ENCODE measurements around the gene CSTF2T.

Gene CSTF2T

DNA sequence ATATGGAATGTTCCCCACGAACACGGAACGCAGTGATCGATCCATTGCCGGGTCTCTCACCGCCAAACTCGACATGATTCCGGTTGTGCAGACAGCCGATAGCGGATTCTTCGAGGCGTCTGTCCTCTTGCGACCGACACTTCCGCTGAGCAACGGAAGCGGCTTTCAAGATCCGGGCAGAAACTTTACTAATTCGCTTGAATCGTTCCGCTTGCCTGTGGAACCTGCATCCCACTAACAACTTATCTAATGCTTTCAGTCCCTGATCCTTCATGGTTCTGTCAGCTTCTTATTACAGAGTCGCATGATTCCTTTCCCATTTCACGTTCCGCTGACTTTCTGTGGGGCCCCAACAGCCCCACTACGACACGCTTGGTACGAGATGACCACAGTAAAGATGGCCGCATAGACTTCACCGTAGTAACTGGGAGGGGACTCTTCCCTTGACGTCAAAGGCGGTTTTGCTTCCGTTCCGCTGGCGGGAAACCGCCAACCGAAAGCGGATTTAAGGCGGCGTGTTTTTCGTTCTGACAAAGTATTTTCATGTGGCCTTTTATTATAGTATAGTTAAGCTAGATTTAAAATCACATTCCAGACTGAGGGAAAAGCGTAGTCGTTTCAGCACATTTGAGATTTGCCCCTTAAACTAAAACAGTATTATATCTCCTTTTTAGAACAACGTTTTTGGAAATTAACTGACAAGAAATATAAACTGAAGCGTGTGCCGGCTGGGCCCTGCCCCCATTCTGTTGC lies at the start of gene CSTF2T:
TSS of gene CSTF2T (minus strand) at position 121 of the 753 bp plus-strand sequence. CDS start at position 75, 46 bp downstream.
- peak; percentile 64 for DNase-seq (ENCODE audit: insufficient read length, low spot score)
- peak; percentile 87 for FAIRE-seq

- DNase-seq (ENCODE audit: insufficient read length, low spot score) (no peak), FAIRE-seq (no peak)
Measured at GRCh38 chr10:51748959-51749358, 49.6 kb upstream of the CSTF2T start.

GRCh38 chr10:51747216-51747615 lies 47.8 kb upstream of the CSTF2T start:
- FAIRE-seq (no peak), DNase-seq (ENCODE audit: insufficient read length, low spot score) (no peak)

DNA sequence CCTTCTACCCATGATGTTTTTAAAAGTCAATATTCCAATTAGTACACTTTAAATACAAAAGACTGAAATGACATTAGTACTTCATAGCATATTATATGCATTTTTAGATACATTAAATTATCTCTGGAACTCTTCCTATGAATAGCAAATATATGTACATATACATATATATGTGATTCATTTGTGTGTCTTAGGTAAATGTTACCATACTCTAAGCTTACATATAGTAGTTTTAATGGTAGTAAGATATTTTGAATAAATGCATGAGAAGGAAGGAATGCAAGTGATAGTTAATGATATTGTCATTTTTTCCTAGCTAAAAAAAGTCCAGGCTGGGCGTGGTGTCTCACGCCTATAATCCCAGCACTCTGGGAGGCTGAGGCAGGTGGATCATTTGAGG lies 46.0 kb upstream of the CSTF2T start:
- FAIRE-seq (no peak), DNase-seq (ENCODE audit: insufficient read length, low spot score) (no peak)

GRCh38 chr10:51744235-51745000 lies 45.0 kb upstream of the CSTF2T start:
- FAIRE-seq = no peak

DNA sequence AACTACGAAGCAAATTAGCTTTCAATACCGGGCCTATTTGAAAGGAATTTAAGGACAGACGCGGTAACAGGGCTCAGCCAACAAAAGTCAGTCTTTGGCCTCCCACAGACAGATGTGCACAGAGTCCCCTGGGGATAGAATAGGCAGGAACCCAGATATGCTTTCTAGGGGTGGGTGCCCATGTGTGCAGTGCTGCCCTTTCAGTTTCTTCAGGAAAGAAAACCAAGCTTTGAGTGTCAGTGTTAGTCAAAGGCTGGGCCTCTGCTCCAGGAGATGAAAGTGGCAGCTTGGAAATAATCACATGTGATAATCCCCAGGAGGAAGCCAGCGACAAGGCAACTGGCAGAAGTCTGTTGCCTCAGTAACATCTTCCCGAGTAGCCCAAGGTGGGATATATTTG lies 43.8 kb upstream of the CSTF2T start:
- FAIRE-seq = no peak
- no peak for DNase-seq (ENCODE audit: insufficient read length, low spot score)

More at GRCh38 chr10:51744235-51745000, 45.0 kb upstream of the CSTF2T start:
- DNase-seq (ENCODE audit: insufficient read length, low spot score) = no peak

DNA sequence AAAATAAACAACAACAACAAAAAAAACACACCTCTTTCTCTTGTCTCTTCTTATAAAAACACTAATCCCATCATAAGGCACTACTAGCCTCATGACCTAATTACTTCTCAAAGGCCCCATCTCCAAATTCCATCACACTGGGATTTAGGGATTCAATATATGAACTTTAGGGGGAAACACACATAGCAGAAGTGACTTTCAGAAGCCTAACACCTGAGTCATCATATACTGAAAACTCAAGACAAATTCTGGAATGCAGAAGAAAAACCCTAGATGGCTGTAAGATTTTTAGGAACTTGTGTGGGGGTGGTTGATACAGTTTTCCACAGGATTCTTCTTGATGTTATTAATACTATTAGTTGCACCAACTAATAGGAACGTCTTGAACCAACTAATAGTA lies 33.7 kb upstream of the CSTF2T start:
- DNase-seq (ENCODE audit: insufficient read length, low spot score) = no peak
- FAIRE-seq = no peak

DNA sequence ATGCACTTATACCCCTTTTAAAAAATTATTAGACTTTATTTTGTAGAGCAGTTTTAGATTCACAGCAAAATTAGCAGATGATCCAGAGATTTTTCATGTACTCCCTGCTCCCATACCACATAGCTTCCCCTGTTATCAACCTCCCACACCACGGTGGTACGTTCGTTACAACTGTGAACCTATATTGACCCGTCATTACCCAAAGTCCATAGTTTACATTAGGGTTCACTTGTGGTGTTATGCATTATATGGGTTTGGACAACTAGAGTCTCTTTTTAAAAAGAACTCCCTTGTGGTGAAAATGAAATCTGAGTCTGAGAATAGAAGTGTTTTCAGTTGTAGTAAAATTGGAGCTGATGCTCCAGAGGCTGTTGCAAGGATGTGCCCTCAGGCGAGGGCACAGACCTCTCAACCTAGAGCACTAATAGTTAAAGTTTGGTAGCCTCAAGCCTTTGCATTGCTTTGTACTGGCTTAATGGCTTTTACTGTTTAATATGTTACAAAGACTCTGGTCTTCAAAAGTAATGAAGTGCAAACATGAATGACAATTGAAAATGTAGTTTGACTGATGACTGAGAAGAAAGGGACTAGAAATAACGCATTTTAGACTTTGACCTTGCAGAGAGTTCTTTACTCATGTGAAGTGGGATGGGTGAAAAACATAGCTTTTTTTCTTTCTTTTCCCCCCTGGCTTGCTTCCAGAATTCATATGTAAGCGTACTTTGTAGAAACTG lies 30.6 kb upstream of the CSTF2T start:
- no peak for FAIRE-seq

DNA sequence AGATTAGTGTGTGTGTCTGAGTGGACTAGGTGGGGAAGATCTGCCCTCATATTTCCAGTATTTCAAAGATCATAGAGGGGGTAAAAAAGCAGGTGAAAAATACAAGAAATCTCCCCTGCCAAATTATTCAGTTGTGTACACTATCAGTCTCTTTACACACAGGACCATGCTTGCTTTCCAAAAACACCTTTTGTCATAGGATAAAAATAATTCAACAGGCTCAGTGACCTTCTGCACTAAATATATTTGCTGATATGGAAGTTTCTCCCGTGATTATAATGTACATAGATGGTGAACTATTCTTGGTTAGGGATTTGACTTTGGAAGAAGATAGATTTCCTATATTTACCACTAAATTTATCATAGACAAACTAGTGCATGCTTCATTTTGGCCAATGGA lies 24.6 kb upstream of the CSTF2T start:
- DNase-seq (ENCODE audit: insufficient read length, low spot score) = no peak
- no peak for FAIRE-seq

More for the DNA sequence above, 30.6 kb upstream of the CSTF2T start:
- DNase-seq (ENCODE audit: insufficient read length, low spot score) = no peak

DNA sequence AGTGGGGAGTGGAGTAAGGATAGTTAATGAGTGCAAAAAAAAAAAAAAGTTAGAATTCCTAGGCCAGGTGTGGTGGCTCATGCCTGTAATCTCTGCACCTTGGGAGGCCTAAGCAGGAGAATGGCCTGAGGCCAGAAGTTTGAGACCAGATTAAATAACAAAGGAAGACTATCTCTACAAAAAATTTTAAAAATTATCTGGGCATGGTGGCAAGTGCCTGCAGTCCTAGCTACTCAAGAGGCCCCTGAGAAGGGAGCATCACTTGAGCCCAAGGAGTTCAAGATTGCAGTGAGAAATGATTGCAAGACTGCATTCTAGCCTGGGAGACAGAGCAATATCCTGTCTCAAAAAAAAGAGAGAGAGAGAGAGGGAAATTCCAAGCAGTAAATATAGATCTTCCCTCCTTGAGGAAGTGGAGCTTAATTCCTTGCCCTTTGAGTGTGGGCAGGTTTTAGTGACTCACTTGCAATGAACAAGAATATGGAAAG lies 19.5 kb upstream of the CSTF2T start:
- FAIRE-seq (no peak), DNase-seq (ENCODE audit: insufficient read length, low spot score) (no peak)

GRCh38 chr10:51716981-51717380 lies 17.6 kb upstream of the CSTF2T start:
- no peak for DNase-seq (ENCODE audit: insufficient read length, low spot score)
- no peak for FAIRE-seq

GRCh38 chr10:51711519-51711891 lies 12.1 kb upstream of the CSTF2T start:
- DNase-seq (ENCODE audit: insufficient read length, low spot score) (no peak), FAIRE-seq (no peak)

- no peak for DNase-seq (ENCODE audit: insufficient read length, low spot score)
Measured at GRCh38 chr10:51709324-51709972, 10.1 kb upstream of the CSTF2T start.

DNA sequence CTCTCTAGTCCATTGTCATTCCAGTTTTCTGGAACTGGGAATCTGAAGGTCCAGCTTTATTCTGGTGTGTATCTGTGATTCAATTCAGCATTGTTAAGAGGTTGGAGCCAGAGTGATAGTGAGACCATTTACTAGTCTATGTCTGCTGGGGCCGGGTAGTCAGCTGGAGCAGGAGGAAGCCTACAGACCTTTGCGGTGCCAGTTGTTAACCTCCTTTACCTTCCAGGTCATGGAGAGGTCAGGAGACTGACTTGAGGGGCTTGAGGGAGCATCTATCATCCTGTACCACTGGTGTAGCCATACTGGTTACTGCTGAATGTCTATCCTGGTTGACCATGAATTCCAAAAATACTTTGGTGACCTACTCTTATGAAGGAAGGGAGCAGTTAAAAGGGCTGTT lies 9.2 kb upstream of the CSTF2T start:
- FAIRE-seq (no peak), DNase-seq (ENCODE audit: insufficient read length, low spot score) (no peak)

More at GRCh38 chr10:51709324-51709972, 10.1 kb upstream of the CSTF2T start:
- FAIRE-seq = no peak

GRCh38 chr10:51707821-51708424 lies 8.5 kb upstream of the CSTF2T start:
- DNase-seq (ENCODE audit: insufficient read length, low spot score) = no peak
- FAIRE-seq = no peak

DNA sequence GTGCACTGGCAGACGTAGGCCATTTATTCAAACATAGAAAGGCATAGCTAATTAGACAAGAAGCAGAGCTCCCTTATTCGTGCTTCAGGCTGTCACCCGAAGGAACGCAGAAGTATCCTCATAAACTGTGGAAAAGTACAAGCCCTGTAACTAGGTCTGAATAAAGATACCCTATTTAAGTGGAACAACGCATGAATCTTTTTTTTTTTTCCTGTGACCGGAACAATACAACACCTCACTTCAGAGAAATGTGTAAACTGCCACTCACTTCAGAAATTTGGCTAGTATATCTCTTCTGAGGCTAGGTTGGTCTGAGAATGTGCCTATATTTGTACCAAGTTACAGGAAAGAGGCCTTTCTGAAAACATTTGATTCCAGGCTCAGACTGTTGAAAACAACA lies 8.0 kb upstream of the CSTF2T start:
- FAIRE-seq (no peak), DNase-seq (ENCODE audit: insufficient read length, low spot score) (no peak)

GRCh38 chr10:51706225-51706624 lies 6.8 kb upstream of the CSTF2T start:
- FAIRE-seq (no peak), DNase-seq (ENCODE audit: insufficient read length, low spot score) (no peak)

DNA sequence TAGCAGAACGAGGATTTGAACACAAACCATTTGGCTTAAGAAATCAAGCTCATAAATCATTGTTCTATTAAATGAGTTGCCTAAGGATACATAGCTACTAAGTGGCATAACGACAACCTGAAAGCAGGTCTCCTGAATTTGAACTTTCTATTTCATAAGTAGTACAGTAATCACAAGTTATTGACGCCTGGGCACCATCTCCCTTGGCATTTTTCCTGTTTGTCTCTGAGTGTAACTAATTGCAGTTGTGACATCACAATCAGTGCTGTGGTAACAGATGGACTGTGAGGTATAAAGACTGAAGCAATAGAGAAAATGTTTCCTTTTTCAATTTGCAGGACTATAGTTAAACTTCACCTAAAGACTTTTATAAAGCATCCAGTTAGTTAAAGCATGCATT lies 6.4 kb upstream of the CSTF2T start:
- DNase-seq (ENCODE audit: insufficient read length, low spot score) (no peak), FAIRE-seq (peak; percentile 36)

- no peak for FAIRE-seq
- DNase-seq (ENCODE audit: insufficient read length, low spot score) = no peak
Measured at GRCh38 chr10:51700228-51700817, 928 bp upstream of the CSTF2T start.

- DNase-seq (ENCODE audit: insufficient read length, low spot score) (no peak), FAIRE-seq (no peak)
Measured at GRCh38 chr10:51699145-51699474, 285 bp downstream of the CSTF2T start.
